CD14-positive monocyte (primary cell): ENCODE results near the gene EPB41L2. TPM values are rescaled to one million over a fixed set of nuclear protein-coding genes. Genes with fewer than 3 reads are reported as not detected.
"Not testable (repeated sequence)": the region's sequence is repeated elsewhere in the genome, so short reads cannot be mapped to it uniquely, and the experiment has no call there.

ENCODE experiments used
- DNase-seq, 3 donors: peaks; one replicate each; pipeline ENCODE4 v3.0.0-alpha.2; 2011 to 2022
- H2AFZ ChIP-seq: 2 replicates; pipeline ENCODE4 v1.6.0; 2012; ENCODE audit warnings: mild to moderate bottlenecking, low read depth, low read length, inconsistent platforms; ENCODE audit not compliant: insufficient read depth, poor library complexity, severe bottlenecking
- H3K27ac ChIP-seq, 2 donors: 1 replicate in 1 of 2; 2 replicates in 1 of 2; pipeline ENCODE4 v1.5.1; 2012 to 2013; ENCODE audit warnings: low read length in 2 of 2, control low read depth in 1 of 2, inconsistent platforms in 1 of 2, low read depth in 1 of 2, mild to moderate bottlenecking in 1 of 2
- H3K27me3 ChIP-seq, 2 donors: one replicate each; pipeline versions ENCODE4 v1.6.0 to v1.6.1; 2011 to 2013; ENCODE audit warnings: low read length in 2 of 2; ENCODE audit not compliant: control insufficient read depth in 2 of 2, insufficient read depth in 2 of 2
- H3K36me3 ChIP-seq, 2 donors: replicated peaks in 1 of 2; 1 replicate in 1 of 2; 2 replicates in 1 of 2; pipeline versions ENCODE4 v1.5.1 to v1.6.1; 2012 to 2013; ENCODE audit warnings: low read length in 2 of 2, control low read depth in 1 of 2, inconsistent platforms in 1 of 2, mild to moderate bottlenecking in 1 of 2; ENCODE audit not compliant: insufficient read depth in 2 of 2, control insufficient read depth in 1 of 2
- H3K4me1 ChIP-seq, 2 donors: 1 replicate in 1 of 2; 2 replicates in 1 of 2; pipeline versions ENCODE4 v1.5.1 to v1.6.1; 2012 to 2013; ENCODE audit warnings: low read length in 2 of 2, control low read depth in 1 of 2, inconsistent platforms in 1 of 2, mild to moderate bottlenecking in 1 of 2, moderate library complexity in 1 of 2; ENCODE audit not compliant: insufficient read depth in 2 of 2, control insufficient read depth in 1 of 2
- H3K4me2 ChIP-seq: replicated peaks from 2 replicates; pipeline ENCODE3; 2012; ENCODE audit warnings: low read length, moderate library complexity, mild to moderate bottlenecking; ENCODE audit not compliant: poor library complexity, severe bottlenecking; ENCODE audit errors: extremely low read depth
- H3K4me3 ChIP-seq, 3 experiments: fragments of 200-600 bp in 1 of 3; sonication (generic) in 1 of 3; replicated peaks in 1 of 3; 1 replicate in 2 of 3; 2 replicates in 1 of 3; pipeline ENCODE4 v1.5.1; 2011 to 2013; ENCODE audit warnings: low read length in 3 of 3, mild to moderate bottlenecking in 3 of 3, control low read depth in 2 of 3, low read depth in 2 of 3, inconsistent platforms in 1 of 3, moderate library complexity in 1 of 3
- H3K79me2 ChIP-seq: 2 replicates; pipeline ENCODE4 v1.6.0; 2012; ENCODE audit warnings: mild to moderate bottlenecking, control low read depth, inconsistent platforms, low read length, moderate library complexity; ENCODE audit not compliant: insufficient read depth
- H3K9ac ChIP-seq: 2 replicates; pipeline ENCODE4 v1.6.0; 2017; ENCODE audit warnings: low read length, mild to moderate bottlenecking; ENCODE audit not compliant: insufficient read depth, poor library complexity, severe bottlenecking
- H3K9me3 ChIP-seq, 2 donors: replicated peaks in 1 of 2; 1 replicate in 1 of 2; 2 replicates in 1 of 2; pipeline versions ENCODE4 v1.5.1 to v1.6.1; 2012 to 2013; ENCODE audit warnings: low read length in 2 of 2, control low read depth in 1 of 2; ENCODE audit not compliant: control insufficient read depth in 1 of 2, insufficient read depth in 1 of 2
- H4K20me1 ChIP-seq: 2 replicates; pipeline ENCODE4 v1.6.0; 2012; ENCODE audit warnings: mild to moderate bottlenecking, low read length, control low read depth, moderate library complexity; ENCODE audit not compliant: insufficient read depth
- H3K27ac Mint-ChIP-seq, 7 donors: one replicate each; pipeline ENCODE4 v1.8.0; 2020; ENCODE audit warnings: mild to moderate bottlenecking in 7 of 7, mixed read lengths in 7 of 7, moderate library complexity in 6 of 7, inconsistent platforms in 2 of 7
- H3K27me3 Mint-ChIP-seq, 3 donors: one replicate each; pipeline ENCODE4 v1.8.0; 2021 to 2022; ENCODE audit warnings: low read depth in 3 of 3, mild to moderate bottlenecking in 3 of 3, mixed read lengths in 3 of 3, moderate library complexity in 3 of 3, inconsistent platforms in 1 of 3
- H3K36me3 Mint-ChIP-seq, 2 donors: one replicate each; pipeline ENCODE4 v1.8.0; 2020; ENCODE audit warnings: mixed read lengths in 2 of 2, inconsistent platforms in 1 of 2, mild to moderate bottlenecking in 1 of 2
- H3K4me1 Mint-ChIP-seq: one replicate; pipeline ENCODE4 v1.8.0; 2020; ENCODE audit warnings: mild to moderate bottlenecking, mixed read lengths
- H3K4me3 Mint-ChIP-seq, 2 donors: one replicate each; pipeline ENCODE4 v1.8.0; 2020; ENCODE audit warnings: mild to moderate bottlenecking in 2 of 2, mixed read lengths in 2 of 2, moderate library complexity in 1 of 2
- H3K9me3 Mint-ChIP-seq, 7 donors: one replicate each; pipeline ENCODE4 v1.8.0; 2020 to 2022; ENCODE audit warnings: mixed read lengths in 7 of 7, mild to moderate bottlenecking in 6 of 7, moderate library complexity in 6 of 7, inconsistent platforms in 2 of 7
- WGBS: methylation state at CpG from one replicate; pipeline ENCODE4 v1.1.5; 2013; ENCODE audit warnings: missing lambda C conversion rate; ENCODE audit not compliant: insufficient coverage; 5-methylcytosine and 5-hydroxymethylcytosine counted together
- intact Hi-C, 2 donors: fragments of 100-400 bp; cut with micrococcal nuclease; formaldehyde crosslinking; loops; one replicate each; pipeline versions ENCODE4 v1.15.0 to v1.15.1; 2023
- polyA plus RNA-seq, 3 donors: library from polyadenylated mRNA; depleted of rRNA in 1 of 3; unstranded in 2 of 3; stranded (reverse) in 1 of 3; fragments of 300-500 nt in 2 of 3; fragments of >200 nt in 1 of 3; fragmentation: Illumina TruSeq in 2 of 3; gene quantifications; 1 replicate in 2 of 3; 2 replicates in 1 of 3; pipeline ENCODE4 v1.2.3, GENCODE V29; 2012 to 2021
- TF ChIP-seq, protein P1 (sequence below): fragments of 200-600 bp; IDR thresholded peaks from one replicate; pipeline ENCODE4 v1.8.0; 2022; ENCODE audit warnings: antibody characterized with exemption, mild to moderate bottlenecking

The EPB41L2 gene
- polyA plus RNA-seq, 3 donors: 3.4 to 7.2 (median 4.6) TPM

DNA sequence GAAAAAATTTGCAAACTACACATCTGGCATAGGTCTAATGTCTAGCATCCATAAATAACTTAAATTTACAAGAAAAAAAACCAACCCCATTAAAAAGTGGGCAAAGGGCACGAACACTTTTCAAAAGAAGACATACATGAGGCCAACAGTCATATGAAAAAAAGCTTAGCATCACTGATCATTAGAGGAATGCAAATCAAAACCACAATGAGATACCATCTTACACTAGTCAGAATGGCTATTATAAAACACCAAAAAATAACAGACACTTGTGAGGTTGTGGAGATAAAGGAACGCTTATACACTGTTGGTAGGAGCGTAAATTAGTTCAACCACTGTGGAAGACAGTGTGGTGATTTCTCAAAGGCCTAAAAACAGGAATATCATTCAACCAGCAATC is 33.7 kb upstream of the EPB41L2 start:
- H3K4me2 ChIP-seq: no peak overlapping the region
- H3K9me3 Mint-ChIP-seq: peaks cover 8 to 19% (median 15%) of the 10 kb centered on the region in 7 donors
- no peak overlapping the region for H3K4me3 ChIP-seq
- H3K79me2 ChIP-seq: no peaks in the 10 kb centered on the region
- H3K9me3 ChIP-seq: peaks cover 0 to 5% of the 10 kb centered on the region in 2 donors
- no peaks in the 10 kb centered on the region for H3K4me1 ChIP-seq
- intact Hi-C loops: no loop called here
- H3K27ac ChIP-seq: no peak overlapping the region
- H3K36me3 Mint-ChIP-seq: no peaks in the 10 kb centered on the region
- no peak for DNase-seq
- H3K9ac ChIP-seq: no peak overlapping the region
- TF ChIP-seq, protein P1, sequence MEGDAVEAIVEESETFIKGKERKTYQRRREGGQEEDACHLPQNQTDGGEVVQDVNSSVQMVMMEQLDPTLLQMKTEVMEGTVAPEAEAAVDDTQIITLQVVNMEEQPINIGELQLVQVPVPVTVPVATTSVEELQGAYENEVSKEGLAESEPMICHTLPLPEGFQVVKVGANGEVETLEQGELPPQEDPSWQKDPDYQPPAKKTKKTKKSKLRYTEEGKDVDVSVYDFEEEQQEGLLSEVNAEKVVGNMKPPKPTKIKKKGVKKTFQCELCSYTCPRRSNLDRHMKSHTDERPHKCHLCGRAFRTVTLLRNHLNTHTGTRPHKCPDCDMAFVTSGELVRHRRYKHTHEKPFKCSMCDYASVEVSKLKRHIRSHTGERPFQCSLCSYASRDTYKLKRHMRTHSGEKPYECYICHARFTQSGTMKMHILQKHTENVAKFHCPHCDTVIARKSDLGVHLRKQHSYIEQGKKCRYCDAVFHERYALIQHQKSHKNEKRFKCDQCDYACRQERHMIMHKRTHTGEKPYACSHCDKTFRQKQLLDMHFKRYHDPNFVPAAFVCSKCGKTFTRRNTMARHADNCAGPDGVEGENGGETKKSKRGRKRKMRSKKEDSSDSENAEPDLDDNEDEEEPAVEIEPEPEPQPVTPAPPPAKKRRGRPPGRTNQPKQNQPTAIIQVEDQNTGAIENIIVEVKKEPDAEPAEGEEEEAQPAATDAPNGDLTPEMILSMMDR: no peak
- peaks cover 0 to 2% (median 0%) of the 10 kb centered on the region in 3 donors for H3K27me3 Mint-ChIP-seq
- no CpG with 5 or more reads among the region's 3 CpGs for WGBS
- H4K20me1 ChIP-seq: no peaks in the 10 kb centered on the region
- no peak overlapping the region for H3K4me3 Mint-ChIP-seq
- no peaks in the 10 kb centered on the region for H3K4me1 Mint-ChIP-seq
- H2AFZ ChIP-seq: no peak overlapping the region
- no peaks in the 10 kb centered on the region for H3K36me3 ChIP-seq
- no peak overlapping the region for H3K27ac Mint-ChIP-seq
- no peaks in the 10 kb centered on the region for H3K27me3 ChIP-seq

DNA sequence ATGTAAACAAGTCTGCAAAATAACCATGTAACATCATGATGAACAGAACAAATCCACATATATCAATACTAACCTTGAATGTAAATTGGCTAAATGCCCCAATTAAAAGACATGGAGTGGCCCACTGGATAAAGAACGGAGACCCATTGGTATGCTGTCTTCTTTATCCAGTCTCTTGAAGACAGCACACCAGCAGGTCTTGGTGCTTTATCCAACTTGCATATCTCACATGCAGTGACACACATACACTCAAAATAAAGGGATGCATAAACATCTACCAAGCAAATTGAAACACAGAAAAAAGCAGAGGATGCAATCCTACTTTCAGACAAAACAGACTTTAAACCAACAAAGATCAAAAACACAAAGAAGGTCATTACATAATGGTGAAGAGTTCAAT is 30.3 kb upstream of the EPB41L2 start:
- Histone ChIP-seq H2AFZ (no peak overlapping the region), H4K20me1 (no peaks in the 10 kb centered on the region), H3K4me3 (no peak overlapping the region), H3K4me1 (no peaks in the 10 kb centered on the region), H3K9ac (no peak overlapping the region), H3K36me3 (no peaks in the 10 kb centered on the region), H3K79me2 (no peaks in the 10 kb centered on the region), H3K4me2 (no peak overlapping the region), H3K27ac (no peak overlapping the region), H3K9me3 (peaks cover 0 to 5% of the 10 kb centered on the region in 2 donors), H3K27me3 (no peaks in the 10 kb centered on the region)
- H3K4me1 Mint-ChIP-seq: peaks cover 8% of the 10 kb centered on the region
- H3K9me3 Mint-ChIP-seq: peaks cover 7 to 18% (median 14%) of the 10 kb centered on the region in 7 donors
- no CpG with 5 or more reads among the region's 1 CpG for WGBS
- no peak for DNase-seq
- H3K4me3 Mint-ChIP-seq: no peak overlapping the region
- H3K27me3 Mint-ChIP-seq: peaks cover 0 to 2% (median 0%) of the 10 kb centered on the region in 3 donors
- H3K36me3 Mint-ChIP-seq: no peaks in the 10 kb centered on the region
- intact Hi-C loops: no loop called here
- no peak overlapping the region for H3K27ac Mint-ChIP-seq
- TF ChIP-seq, protein P1: no peak

DNA sequence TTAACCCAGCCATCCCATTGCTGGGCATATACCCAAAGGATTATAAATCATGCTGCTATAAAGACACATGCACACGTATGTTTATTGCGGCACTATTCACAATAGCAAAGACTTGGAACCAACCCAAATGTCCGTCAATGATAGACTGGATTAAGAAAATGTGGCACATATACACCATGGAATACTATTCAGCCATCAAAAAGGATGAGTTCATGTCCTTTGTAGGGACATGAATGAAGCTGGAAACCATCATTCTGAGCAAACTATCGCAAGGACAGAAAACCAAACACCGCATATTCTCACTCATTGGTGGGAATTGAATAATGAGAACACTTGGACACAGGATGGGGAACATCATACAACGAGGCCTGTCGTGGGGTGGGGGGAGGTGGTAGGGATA is 28.9 kb upstream of the EPB41L2 start:
- H3K9me3 ChIP-seq, intact Hi-C loops, H3K79me2 ChIP-seq, DNase-seq, H3K4me1 ChIP-seq, H3K36me3 ChIP-seq, H3K27ac Mint-ChIP-seq, H3K4me3 ChIP-seq, H3K9ac ChIP-seq, H3K4me1 Mint-ChIP-seq, H3K27ac ChIP-seq, H3K27me3 ChIP-seq, H3K36me3 Mint-ChIP-seq, H3K4me2 ChIP-seq, H3K4me3 Mint-ChIP-seq, H2AFZ ChIP-seq, H4K20me1 ChIP-seq, H3K27me3 Mint-ChIP-seq: not testable (repeated sequence)
- WGBS: no CpG with 5 or more reads among the region's 7 CpGs
- H3K9me3 Mint-ChIP-seq: peaks cover 7 to 27% (median 19%) of the 10 kb centered on the region in 7 donors
